Large intestine (tissue), 12 donors: ENCODE results near the gene PGD. TPM values are rescaled to one million over a fixed set of nuclear protein-coding genes. Genes with fewer than 3 reads are reported as not detected.
"Not testable (repeated sequence)": the region's sequence is repeated elsewhere in the genome, so short reads cannot be mapped to it uniquely, and the experiment has no call there.

Experiments used
- DNase-seq, 2 donors: peaks; one replicate each; pipeline versions ENCODE4 v3.0.0 to v3.0.0-alpha.2; 2013
- H3K27ac ChIP-seq: one replicate; pipeline ENCODE4 v1.5.1; 2013; ENCODE audit warnings: low read length
- H3K27me3 ChIP-seq: 2 replicates; pipeline ENCODE4 v1.6.1; 2013; ENCODE audit warnings: low read length; ENCODE audit not compliant: control insufficient read depth, insufficient read depth
- H3K36me3 ChIP-seq: 2 replicates; pipeline ENCODE4 v1.6.1; 2013; ENCODE audit warnings: low read length; ENCODE audit not compliant: control insufficient read depth, insufficient read depth
- H3K4me1 ChIP-seq: one replicate; pipeline ENCODE4 v1.6.1; 2013; ENCODE audit warnings: low read length; ENCODE audit not compliant: control insufficient read depth, insufficient read depth
- H3K4me3 ChIP-seq: one replicate; pipeline ENCODE4 v1.5.1; 2013; ENCODE audit warnings: low read length
- H3K9me3 ChIP-seq: one replicate; pipeline ENCODE4 v1.6.1; 2013; ENCODE audit warnings: mild to moderate bottlenecking, low read depth, low read length, moderate library complexity; ENCODE audit not compliant: control insufficient read depth
- WGBS: methylation state at CpG from one replicate; pipeline ENCODE4 v1.1.5; 2013; ENCODE audit warnings: low lambda C conversion rate; ENCODE audit not compliant: insufficient coverage; 5-methylcytosine and 5-hydroxymethylcytosine counted together
- long read RNA-seq, 11 donors: transcript quantifications; one replicate each; lab custom pipeline, GENCODE V29; 2026
- polyA plus RNA-seq: library from polyadenylated mRNA; unstranded; fragments of 120-200 nt; gene quantifications from one replicate; pipeline ENCODE4 v1.2.1, GENCODE V29; 2013

Gene PGD
- polyA plus RNA-seq: 130 TPM
- long read RNA-seq, donor 1, transcript PGD-201 (13 exons, 1,885 nt): major isoform, 19 of 19 reads
- long read RNA-seq, donor 1, partial matches to known transcripts: 0 of 19 reads
- long read RNA-seq, donor 1, other reads (novel, unspliced or antisense): 0 of 19 reads
- long read RNA-seq, donor 2, transcript PGD-201 (13 exons, 1,885 nt): major isoform, 27 of 66 reads
- long read RNA-seq, donor 2, partial matches to known transcripts: 39 of 66 reads
- long read RNA-seq, donor 2, other reads (novel, unspliced or antisense): 0 of 66 reads
- long read RNA-seq, donor 3: 0 reads
- long read RNA-seq, donor 4, transcript PGD-201 (13 exons, 1,885 nt): major isoform, 8 of 8 reads
- long read RNA-seq, donor 4, partial matches to known transcripts: 0 of 8 reads
- long read RNA-seq, donor 4, other reads (novel, unspliced or antisense): 0 of 8 reads
- long read RNA-seq, donor 5, transcript PGD-201 (13 exons, 1,885 nt): major isoform, 16 of 16 reads
- long read RNA-seq, donor 5, partial matches to known transcripts: 0 of 16 reads
- long read RNA-seq, donor 5, other reads (novel, unspliced or antisense): 0 of 16 reads
- long read RNA-seq, donor 6, transcript PGD-201 (13 exons, 1,885 nt): major isoform, 20 of 28 reads
- long read RNA-seq, donor 6, partial matches to known transcripts: 8 of 28 reads
- long read RNA-seq, donor 6, other reads (novel, unspliced or antisense): 0 of 28 reads
- long read RNA-seq, donor 7, transcript PGD-201 (13 exons, 1,885 nt): major isoform, 12 of 13 reads
- long read RNA-seq, donor 7, partial matches to known transcripts: 0 of 13 reads
- long read RNA-seq, donor 7, other reads (novel, unspliced or antisense): 0 of 13 reads
- long read RNA-seq, donor 8, transcript PGD-201 (13 exons, 1,885 nt): major isoform, 24 of 39 reads
- long read RNA-seq, donor 8, partial matches to known transcripts: 15 of 39 reads
- long read RNA-seq, donor 8, other reads (novel, unspliced or antisense): 0 of 39 reads
- long read RNA-seq, donor 9, transcript PGD-201 (13 exons, 1,885 nt): major isoform, 39 of 48 reads
- long read RNA-seq, donor 9, partial matches to known transcripts: 9 of 48 reads
- long read RNA-seq, donor 9, other reads (novel, unspliced or antisense): 0 of 48 reads
- long read RNA-seq, donor 10, transcript PGD-201 (13 exons, 1,885 nt): major isoform, 27 of 27 reads
- long read RNA-seq, donor 10, partial matches to known transcripts: 0 of 27 reads
- long read RNA-seq, donor 10, other reads (novel, unspliced or antisense): 0 of 27 reads
- long read RNA-seq, donor 11, transcript PGD-201 (13 exons, 1,885 nt): major isoform, 24 of 38 reads
- long read RNA-seq, donor 11, partial matches to known transcripts: 14 of 38 reads
- long read RNA-seq, donor 11, other reads (novel, unspliced or antisense): 0 of 38 reads

DNA sequence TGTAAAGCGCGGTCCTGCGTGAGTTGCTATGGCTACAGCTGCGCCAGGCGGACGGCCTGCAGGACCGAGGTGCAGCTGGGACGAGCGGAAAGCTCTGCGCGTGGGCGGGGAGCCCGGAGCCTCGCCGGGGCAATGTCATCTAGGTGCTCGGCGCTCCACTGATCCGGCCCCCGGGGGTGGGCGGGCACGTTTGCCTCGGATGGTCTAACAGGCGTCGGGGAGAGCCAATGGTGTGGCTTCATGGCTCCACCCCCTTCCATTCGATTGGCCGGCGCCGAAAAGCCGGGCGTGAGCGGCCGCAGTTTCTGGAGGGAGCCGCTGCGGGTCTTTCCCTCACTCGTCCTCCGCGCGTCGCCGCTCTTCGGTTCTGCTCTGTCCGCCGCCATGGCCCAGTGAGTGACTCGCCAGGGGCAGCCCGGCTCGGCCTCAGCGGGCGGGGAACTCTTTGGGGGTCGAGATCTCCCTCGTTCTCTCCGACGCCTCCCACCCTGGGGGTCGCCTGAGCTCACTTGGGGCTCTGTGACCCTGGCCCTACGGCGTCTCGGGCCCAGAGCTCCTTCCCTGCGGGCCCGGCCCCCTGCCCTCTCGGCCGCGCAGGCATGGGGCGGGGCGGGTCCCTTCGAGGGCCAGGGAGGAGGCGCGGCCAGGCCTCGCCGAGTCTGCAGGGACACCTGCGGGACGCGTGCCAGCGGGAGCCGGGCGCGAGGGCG is at the start of gene PGD:
PGD (plus strand) TSS at position 331 of the 710 bp plus-strand sequence; CDS start at position 385, 54 bp downstream.
- WGBS: no CpG with 5 or more reads among the region's 76 CpGs
- Histone ChIP-seq H3K4me1 (peaks cover 12% of the 10 kb centered on the region), H3K27ac (peak within 1 kb of the TSS; percentile 93), H3K9me3 (no peaks in the 10 kb centered on the region), H3K4me3 (peak within 1 kb of the TSS; percentile 82), H3K27me3 (no peaks in the 10 kb centered on the region), H3K36me3 (peaks cover 16% of the 10 kb centered on the region)
- peak; percentile 95 to 98 for DNase-seq

DNA sequence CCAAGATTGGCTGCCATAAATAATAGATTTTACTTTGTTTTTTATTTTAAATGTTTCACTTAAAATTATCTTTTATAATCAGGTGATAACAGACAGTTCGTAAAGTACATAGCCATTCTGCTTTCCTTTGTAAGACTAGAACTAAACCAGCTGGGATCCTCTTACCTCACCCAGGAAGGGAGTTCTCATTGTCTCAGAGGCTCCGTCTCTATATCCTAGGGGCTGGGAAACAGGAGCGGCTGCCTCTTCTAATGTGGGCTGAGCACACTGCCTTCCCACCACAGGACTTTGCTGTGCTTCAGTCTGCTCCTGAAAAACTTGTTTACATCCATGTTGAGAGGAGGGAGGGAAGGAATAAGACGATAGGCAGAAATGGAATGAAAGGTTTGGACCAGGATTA is 45.6 kb upstream of the PGD start:
- Histone ChIP-seq H3K27ac (no peak overlapping the region), H3K27me3 (no peaks in the 10 kb centered on the region), H3K9me3 (no peaks in the 10 kb centered on the region), H3K36me3 (peaks cover 25% of the 10 kb centered on the region), H3K4me1 (no peaks in the 10 kb centered on the region), H3K4me3 (no peak overlapping the region)
- no peak for DNase-seq
- WGBS: no CpG with 5 or more reads among the region's 4 CpGs

DNA sequence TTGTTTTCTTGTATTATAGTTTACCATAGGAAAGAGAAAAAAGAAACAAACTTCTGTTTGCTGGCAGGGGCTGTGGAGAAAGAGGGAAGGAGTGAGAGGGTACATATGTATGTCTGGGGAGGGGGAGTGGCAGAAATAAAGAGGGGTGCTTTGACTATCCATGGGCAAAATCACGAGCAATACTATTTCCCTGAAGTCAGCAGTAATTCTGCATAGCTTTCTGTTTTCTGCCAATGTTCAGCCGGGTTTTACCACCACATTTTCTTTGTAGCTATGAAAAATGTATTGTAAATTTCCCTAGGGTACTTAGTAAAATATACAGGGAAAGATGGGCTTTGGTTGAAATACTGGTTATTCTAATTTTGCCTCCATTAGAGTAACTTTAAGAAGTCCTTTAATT is 45.2 kb upstream of the PGD start:
- H3K4me1 ChIP-seq: no peaks in the 10 kb centered on the region
- WGBS: 100% methylated on average over 1 of the region's 2 CpGs
- peaks cover 21% of the 10 kb centered on the region for H3K36me3 ChIP-seq
- no peaks in the 10 kb centered on the region for H3K27me3 ChIP-seq
- no peak overlapping the region for H3K4me3 ChIP-seq
- no peaks in the 10 kb centered on the region for H3K9me3 ChIP-seq
- H3K27ac ChIP-seq: no peak overlapping the region
- DNase-seq: no peak

DNA sequence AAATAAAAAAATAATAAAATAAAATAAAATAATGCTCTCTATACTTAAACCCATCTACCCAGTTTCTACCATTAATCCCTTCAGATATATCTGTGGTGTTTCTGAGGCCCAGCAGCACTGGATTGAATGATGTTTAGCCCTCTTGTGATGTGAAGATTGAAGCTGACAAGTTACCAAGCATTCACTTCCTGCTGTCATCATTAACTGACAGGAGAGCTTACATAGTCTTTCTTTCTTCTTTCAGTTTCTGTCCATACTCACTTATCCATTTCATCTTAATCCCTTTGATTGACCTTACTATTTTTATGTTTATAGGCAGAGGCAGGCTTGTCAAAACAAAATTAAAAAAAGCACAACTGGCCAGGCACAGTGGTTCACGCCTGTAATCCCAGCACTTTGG is 38.8 kb upstream of the PGD start:
- no peak overlapping the region for H3K27ac ChIP-seq
- no peak overlapping the region for H3K4me3 ChIP-seq
- no peaks in the 10 kb centered on the region for H3K27me3 ChIP-seq
- H3K9me3 ChIP-seq: no peaks in the 10 kb centered on the region
- H3K36me3 ChIP-seq: peaks cover 20% of the 10 kb centered on the region
- no CpG with 5 or more reads among the region's 1 CpG for WGBS
- DNase-seq: no peak
- no peaks in the 10 kb centered on the region for H3K4me1 ChIP-seq

DNA sequence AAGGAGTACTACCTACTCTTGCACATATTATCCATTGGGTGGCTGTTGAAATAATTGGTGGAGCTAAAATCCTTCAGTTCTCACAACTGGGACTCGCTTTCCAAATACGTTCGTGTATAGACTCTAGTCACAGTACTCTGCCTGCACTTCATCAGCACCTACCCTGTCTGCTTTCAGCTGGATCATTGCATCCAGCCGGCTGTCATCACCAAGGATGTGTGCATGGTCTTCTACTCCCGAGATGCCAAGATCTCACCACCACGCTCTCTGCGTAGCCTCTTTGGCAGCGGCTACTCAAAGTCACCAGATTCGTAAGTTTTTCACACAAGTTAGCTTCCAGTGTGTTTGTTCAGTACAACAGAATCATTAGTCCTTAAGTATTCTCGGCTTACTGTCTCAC is 37.3 kb upstream of the PGD start:
- Histone ChIP-seq H3K9me3 (no peaks in the 10 kb centered on the region), H3K4me3 (no peak overlapping the region), H3K27me3 (no peaks in the 10 kb centered on the region), H3K36me3 (peaks cover 31% of the 10 kb centered on the region), H3K4me1 (no peaks in the 10 kb centered on the region), H3K27ac (no peak overlapping the region)
- WGBS: 100% methylated on average over 1 of the region's 10 CpGs
- DNase-seq: no peak

GRCh38 chr1:10368194-10368593 is 30.7 kb upstream of the PGD start:
- DNase-seq: no peak
- Histone ChIP-seq H3K4me1 (no peaks in the 10 kb centered on the region), H3K4me3 (no peak overlapping the region), H3K27ac (no peak overlapping the region), H3K27me3 (no peaks in the 10 kb centered on the region), H3K36me3 (peaks cover 41% of the 10 kb centered on the region), H3K9me3 (no peaks in the 10 kb centered on the region)
- WGBS: 100% methylated on average over 2 of the region's 6 CpGs

- Histone ChIP-seq H3K27me3 (no peaks in the 10 kb centered on the region), H3K4me1 (peaks cover 6% of the 10 kb centered on the region), H3K4me3 (no peak overlapping the region), H3K36me3 (peaks cover 57% of the 10 kb centered on the region), H3K27ac (no peak overlapping the region), H3K9me3 (no peaks in the 10 kb centered on the region)
- 93% methylated on average over 3 of the region's 8 CpGs for WGBS
- DNase-seq: no peak
Observed at GRCh38 chr1:10374442-10374860, 24.4 kb upstream of the PGD start.

DNA sequence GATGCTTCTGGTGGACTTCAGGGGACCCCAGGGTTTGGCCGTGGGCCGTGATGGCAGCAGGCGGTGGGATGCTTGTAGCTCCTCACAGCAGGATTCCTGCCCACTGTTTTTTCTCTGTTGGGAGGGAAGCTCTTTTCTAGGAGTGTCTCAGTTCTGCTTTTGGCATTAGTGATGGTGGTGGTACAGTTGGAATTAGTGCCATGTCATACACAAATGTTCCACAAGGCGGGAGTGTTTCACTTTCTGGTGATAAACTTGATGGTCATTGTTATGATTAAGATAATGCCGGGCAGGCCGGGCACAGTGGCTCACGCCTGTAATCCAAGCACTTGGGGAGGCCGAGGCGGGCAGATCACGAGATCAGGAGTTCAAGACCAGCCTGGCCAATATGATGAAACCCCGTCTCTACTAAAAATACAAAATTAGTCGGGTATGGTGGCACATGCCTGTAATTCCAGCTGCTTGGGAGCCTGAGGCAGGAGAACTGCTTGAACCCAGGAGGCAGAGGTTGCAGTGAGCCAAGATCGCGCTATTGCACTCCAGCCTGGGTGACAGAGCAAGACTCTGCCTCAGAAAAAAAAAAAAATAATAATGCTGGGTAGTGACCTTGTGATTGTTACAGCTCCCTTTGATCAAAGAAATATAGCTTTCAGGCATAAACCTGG is 21.4 kb upstream of the PGD start:
- not testable (repeated sequence) for H3K27me3 ChIP-seq, H3K4me1 ChIP-seq, H3K9me3 ChIP-seq, H3K4me3 ChIP-seq
- WGBS: no CpG with 5 or more reads among the region's 14 CpGs
- Histone ChIP-seq H3K27ac (peak overlapping the region; percentile 5), H3K36me3 (peaks cover 46% of the 10 kb centered on the region)
- peak; percentile 27 to 42 for DNase-seq

- DNase-seq: peak; percentile 42 to 74
- Histone ChIP-seq H3K27ac (peak overlapping the region; percentile 21), H3K9me3 (no peaks in the 10 kb centered on the region), H3K36me3 (peaks cover 46% of the 10 kb centered on the region), H3K4me3 (no peak overlapping the region), H3K27me3 (no peaks in the 10 kb centered on the region), H3K4me1 (peaks cover 6% of the 10 kb centered on the region)
- 60% methylated on average over 2 of the region's 15 CpGs for WGBS
Observed at GRCh38 chr1:10378081-10378841, 20.6 kb upstream of the PGD start.
